KMS-11 (cell line): Measurements from ENCODE around the gene CLASRP.
A peak's percentile ranks its signal among the peaks of the same experiment; 100 is the strongest.

Experiments
- H2AFZ ChIP-seq: fragments of 200-600 bp; sonication (generic); 2 replicates; pipeline ENCODE4 v1.6.1; 2016; ENCODE audit warnings: antibody characterized with exemption, mixed run types, low read depth
- H3K27ac ChIP-seq: fragments of 200-600 bp; sonication (generic); 2 replicates; pipeline ENCODE4 v1.6.1; 2016; ENCODE audit warnings: mild to moderate bottlenecking, mixed run types
- H3K27me3 ChIP-seq: fragments of 200-600 bp; sonication (generic); 2 replicates; pipeline ENCODE4 v1.6.1; 2017; ENCODE audit warnings: mild to moderate bottlenecking, low read depth, mixed run types, moderate library complexity; ENCODE audit not compliant: insufficient read depth
- H3K36me3 ChIP-seq: fragments of 200-600 bp; sonication (generic); 2 replicates; pipeline ENCODE4 v1.6.1; 2017; ENCODE audit warnings: mild to moderate bottlenecking, mixed run types; ENCODE audit not compliant: insufficient read depth
- H3K4me1 ChIP-seq: fragments of 200-600 bp; sonication (generic); 2 replicates; pipeline ENCODE4 v1.6.1; 2016; ENCODE audit warnings: mild to moderate bottlenecking, low read depth, mixed run types; ENCODE audit not compliant: poor library complexity, severe bottlenecking
- H3K4me2 ChIP-seq: fragments of 200-600 bp; sonication (generic); 2 replicates; pipeline ENCODE4 v1.7.0; 2016; ENCODE audit warnings: mild to moderate bottlenecking, mixed run types
- H3K4me3 ChIP-seq: fragments of 200-600 bp; sonication (generic); IDR thresholded peaks from 2 replicates; pipeline ENCODE4 v1.6.1; 2017; ENCODE audit warnings: low read depth, low read length, mixed read lengths; ENCODE audit not compliant: insufficient read depth
- H3K79me2 ChIP-seq: fragments of 200-600 bp; sonication (generic); 2 replicates; pipeline ENCODE4 v1.6.1; 2016; ENCODE audit warnings: low read depth, mixed run types; ENCODE audit not compliant: insufficient read depth
- H3K9ac ChIP-seq: fragments of 200-600 bp; sonication (generic); 2 replicates; pipeline ENCODE4 v1.6.1; 2016; ENCODE audit warnings: mild to moderate bottlenecking, mixed run types
- H4K20me1 ChIP-seq: fragments of 200-600 bp; sonication (generic); 2 replicates; pipeline ENCODE4 v1.6.1; 2016; ENCODE audit warnings: mild to moderate bottlenecking, mixed run types; ENCODE audit not compliant: insufficient read depth
- CTCF ChIP-seq: fragments of 200-600 bp; sonication (generic); conservative IDR thresholded peaks from 2 replicates; pipeline ENCODE4 v1.6.1; 2017; ENCODE audit warnings: low read depth, mild to moderate bottlenecking, antibody characterized with exemption, low read length, moderate library complexity, mixed read lengths

The CLASRP gene

GRCh38 chr19:45097776-45098520 is 59.1 kb downstream of the CLASRP start:
- Histone ChIP-seq H3K4me1 (peaks cover 47% of the 10 kb centered on the region), H3K27ac (no peak overlapping the region), H3K4me3 (no peak overlapping the region), H3K36me3 (no peaks in the 10 kb centered on the region), H3K79me2 (peaks cover 98% of the 10 kb centered on the region), H3K4me2 (peak overlapping the region; percentile 19; the same call in 1 of the 2 replicates), H3K27me3 (no peaks in the 10 kb centered on the region), H3K9ac (no peak overlapping the region), H2AFZ (no peak overlapping the region), H4K20me1 (peaks cover 3% of the 10 kb centered on the region; the same call in 1 of the 2 replicates)
- no peak for TF ChIP-seq CTCF

DNA sequence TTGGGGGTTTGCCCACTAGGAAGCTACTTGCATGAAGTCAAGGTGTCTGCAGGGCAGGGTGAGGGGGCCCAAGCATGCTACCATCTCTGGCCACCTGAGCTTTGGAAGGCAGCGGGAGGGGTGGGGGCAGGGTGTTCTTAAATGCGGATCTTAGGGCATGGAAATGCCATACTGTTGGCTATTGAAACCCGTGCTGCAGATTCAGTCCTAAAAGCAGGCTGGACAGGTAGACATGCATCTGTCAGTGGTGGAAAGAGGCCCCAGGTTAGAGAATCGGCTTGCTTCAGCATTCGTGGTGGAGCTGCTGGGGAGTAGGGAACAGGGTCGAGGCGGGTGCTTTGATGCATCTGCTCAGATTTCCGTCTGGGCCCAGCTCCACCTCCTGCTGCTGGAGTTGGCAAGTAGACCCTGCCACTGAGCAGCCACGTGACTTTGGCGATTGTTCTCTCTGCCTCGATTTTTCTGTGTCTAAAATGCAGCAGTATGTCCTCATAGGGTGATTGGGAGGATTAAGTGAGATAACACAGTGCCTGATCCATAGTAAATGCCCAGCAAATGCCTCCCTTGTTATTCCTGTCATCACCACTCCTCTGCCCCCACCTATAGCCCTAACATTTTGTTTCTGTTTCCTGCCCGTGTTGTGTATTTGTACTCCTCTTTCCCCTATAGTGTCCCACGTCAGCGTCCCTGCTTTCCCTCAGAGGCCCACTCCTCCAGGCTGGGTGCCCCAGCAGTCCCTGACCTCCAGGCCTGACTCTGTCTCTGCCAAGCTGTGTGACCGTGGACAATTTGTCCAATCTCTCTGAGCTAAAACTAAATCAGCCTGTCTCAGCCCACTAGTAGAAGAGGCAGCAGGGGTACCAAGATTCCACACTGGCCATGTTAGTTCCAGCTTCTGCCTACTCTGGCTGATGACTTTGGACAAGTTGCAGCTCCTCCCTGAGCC is 59.9 kb downstream of the CLASRP start:
- H3K4me3 ChIP-seq: no peak overlapping the region
- H3K36me3 ChIP-seq: no peaks in the 10 kb centered on the region
- H3K27me3 ChIP-seq: no peaks in the 10 kb centered on the region
- H2AFZ ChIP-seq: no peak overlapping the region
- H3K4me1 ChIP-seq: peaks cover 49% of the 10 kb centered on the region
- peak overlapping the region; percentile 19; the same call in 1 of the 2 replicates for H3K4me2 ChIP-seq
- no peak for TF ChIP-seq CTCF
- peaks cover 95% of the 10 kb centered on the region for H3K79me2 ChIP-seq
- peaks cover 3% of the 10 kb centered on the region; the same call in 1 of the 2 replicates for H4K20me1 ChIP-seq
- H3K9ac ChIP-seq: no peak overlapping the region
- no peak overlapping the region for H3K27ac ChIP-seq

GRCh38 chr19:45099467-45100191 is 60.8 kb downstream of the CLASRP start:
- H4K20me1 ChIP-seq: peaks cover 3% of the 10 kb centered on the region; the same call in 1 of the 2 replicates
- H3K27me3 ChIP-seq: no peaks in the 10 kb centered on the region
- peaks cover 93% of the 10 kb centered on the region for H3K79me2 ChIP-seq
- peaks cover 49% of the 10 kb centered on the region for H3K4me1 ChIP-seq
- no peak overlapping the region for H3K4me2 ChIP-seq
- no peak overlapping the region for H3K27ac ChIP-seq
- no peak overlapping the region for H2AFZ ChIP-seq
- no peak overlapping the region for H3K9ac ChIP-seq
- no peak overlapping the region for H3K4me3 ChIP-seq
- no peak for TF ChIP-seq CTCF
- H3K36me3 ChIP-seq: no peaks in the 10 kb centered on the region

DNA sequence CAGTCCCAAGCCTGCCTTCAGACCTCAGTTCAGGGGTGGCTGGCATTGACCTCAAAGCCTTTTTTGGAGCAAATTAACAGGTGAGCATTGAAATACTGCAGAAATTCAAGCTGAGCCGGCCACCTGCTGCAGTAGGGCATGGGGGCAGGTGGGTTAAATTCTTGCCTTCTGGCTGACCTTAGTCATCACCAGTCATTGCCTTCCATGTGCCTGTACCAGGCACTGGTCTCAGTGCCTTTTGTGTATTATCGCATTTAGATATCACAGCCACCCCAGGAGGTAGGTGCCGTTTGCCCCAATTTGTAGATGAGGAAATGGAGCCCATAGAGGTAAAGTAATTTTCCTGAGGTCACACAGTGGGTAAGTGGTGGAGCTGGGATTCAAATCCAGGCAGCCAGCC is 61.4 kb downstream of the CLASRP start:
- H2AFZ ChIP-seq: no peak overlapping the region
- no peak overlapping the region for H3K27ac ChIP-seq
- no peak overlapping the region for H3K9ac ChIP-seq
- peaks cover 47% of the 10 kb centered on the region for H3K4me1 ChIP-seq
- peaks cover 93% of the 10 kb centered on the region for H3K79me2 ChIP-seq
- no peaks in the 10 kb centered on the region for H3K27me3 ChIP-seq
- peaks cover 3% of the 10 kb centered on the region; the same call in 1 of the 2 replicates for H4K20me1 ChIP-seq
- no peak overlapping the region for H3K4me2 ChIP-seq
- TF ChIP-seq CTCF: no peak
- no peak overlapping the region for H3K4me3 ChIP-seq
- H3K36me3 ChIP-seq: no peaks in the 10 kb centered on the region
